T47D (cell line): ENCODE results near the gene VANGL1.

Source experiments
- DNase-seq, 2 experiments: peaks; one replicate each; pipeline versions ENCODE4 v3.0.0 to v3.0.0-alpha.2; 2011 to 2012; ENCODE audit warnings: low read depth in 1 of 2, low spot score in 1 of 2
- JUND ChIP-seq: IDR thresholded peaks from 2 replicates; pipeline ENCODE4 v1.6.1; 2012; ENCODE audit warnings: low read depth
- in situ Hi-C: cut with HindIII; loops from 2 replicates; pipeline ENCODE4 v1.10.0; 2016; ENCODE audit warnings: low sequenced_read_pairs, low pct_unique_long_range_greater_than_20kb

The VANGL1 gene

DNA sequence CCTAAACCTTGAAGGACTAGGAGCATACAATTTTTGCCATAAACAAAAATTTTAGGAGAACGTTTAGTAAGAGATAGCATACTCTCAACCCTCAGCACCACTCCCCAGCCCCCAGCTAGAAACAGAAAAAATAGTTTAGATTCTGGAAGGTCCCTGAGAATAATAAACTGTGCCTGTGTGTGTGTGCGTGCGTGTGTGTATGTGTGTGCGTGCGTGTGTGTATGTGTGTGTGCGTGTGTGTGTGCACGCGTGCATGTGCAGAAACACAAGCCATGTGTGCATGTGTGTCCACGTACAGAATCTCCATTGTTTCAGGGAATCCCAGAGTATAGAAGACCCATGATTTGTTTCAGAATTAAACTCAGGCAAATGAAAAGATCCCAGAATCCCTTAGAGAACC is 64.2 kb downstream of the VANGL1 start:
- in situ Hi-C loops = no loop called here
- no peak for TF ChIP-seq JUND

DNA sequence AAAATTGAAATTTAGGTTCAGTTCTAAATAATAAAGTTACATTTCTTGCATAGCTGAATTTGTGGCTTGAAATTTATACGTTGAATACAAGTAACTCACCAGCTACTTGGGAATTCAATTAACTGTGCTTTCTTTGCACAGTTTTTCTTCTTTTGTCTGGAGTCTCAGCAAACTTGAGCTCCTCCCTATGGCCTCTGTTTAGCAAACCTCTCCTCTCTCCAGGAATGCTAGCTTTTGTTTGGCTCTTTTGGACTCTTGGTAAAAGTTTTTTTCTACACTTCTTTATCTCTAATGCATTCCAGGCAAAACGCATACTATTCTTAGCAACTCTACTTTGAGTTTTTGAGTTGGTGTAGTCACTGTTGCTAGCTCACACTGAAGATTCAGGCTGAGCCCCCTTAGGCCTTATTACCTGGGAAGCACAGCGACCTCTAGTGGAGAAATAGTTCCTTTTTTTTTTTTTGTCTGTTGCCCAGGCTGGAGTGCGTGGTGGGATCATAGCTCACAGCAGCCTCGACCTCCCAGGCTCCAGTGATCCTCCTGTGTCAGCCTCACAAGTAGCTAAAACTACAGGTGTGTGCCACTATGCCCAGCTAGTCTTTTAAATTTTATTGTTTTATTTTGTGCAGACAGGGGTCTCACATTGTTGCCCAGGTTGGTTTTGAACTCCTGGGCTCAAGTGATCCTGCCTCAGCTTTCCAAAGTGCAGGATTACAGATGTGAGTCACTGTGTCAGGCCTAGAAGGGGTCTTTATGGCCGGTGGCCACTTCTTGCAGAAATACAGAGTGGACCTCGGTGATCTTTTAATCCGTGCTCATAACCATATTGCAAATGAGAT is 65.0 kb downstream of the VANGL1 start:
- in situ Hi-C loops = no loop called here
- DNase-seq = peak in 1 of 2 experiments; percentile 55
- TF ChIP-seq JUND = no peak

More for the DNA sequence above, 64.2 kb downstream of the VANGL1 start:
- no peak for DNase-seq

DNA sequence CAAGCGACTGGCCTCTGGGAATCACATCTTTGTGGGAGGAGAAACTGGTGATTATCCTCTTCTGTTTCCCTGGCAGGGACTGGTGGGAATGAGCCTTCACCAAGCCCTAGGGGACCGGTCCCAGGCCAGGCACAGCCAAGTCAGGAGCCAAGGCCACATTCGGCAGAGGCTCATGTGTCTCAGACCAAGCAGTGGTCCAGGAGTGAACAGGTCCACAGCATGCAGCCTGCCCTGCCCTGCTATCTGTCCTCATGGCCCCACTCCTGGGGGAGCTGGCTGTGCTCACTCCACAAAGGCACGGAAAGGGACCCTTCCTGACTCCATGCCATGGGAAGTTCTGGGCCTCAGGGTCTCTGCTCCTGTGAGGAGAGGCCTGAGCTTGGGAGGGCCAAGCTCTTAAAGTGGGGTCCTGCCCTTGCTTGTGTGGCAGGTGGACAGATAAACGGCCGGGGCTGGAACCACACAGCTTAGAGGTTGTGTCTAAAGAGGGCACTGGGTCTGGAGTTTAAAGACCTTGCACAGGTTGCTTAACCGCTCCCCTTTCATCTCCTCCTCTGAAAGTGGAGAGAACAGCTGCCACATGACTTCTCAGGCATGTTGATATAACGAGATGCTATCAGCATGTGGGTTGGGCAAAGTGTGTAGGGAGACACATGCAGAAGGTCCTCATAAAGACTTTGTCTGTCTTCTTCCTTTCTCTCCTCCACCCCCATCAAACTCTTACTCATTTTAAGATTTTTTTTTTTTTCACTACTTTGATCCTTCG is 69.3 kb downstream of the VANGL1 start:
- in situ Hi-C loops = no loop called here
- TF ChIP-seq JUND = no peak
- peak in 1 of 2 experiments; percentile 76 for DNase-seq

DNA sequence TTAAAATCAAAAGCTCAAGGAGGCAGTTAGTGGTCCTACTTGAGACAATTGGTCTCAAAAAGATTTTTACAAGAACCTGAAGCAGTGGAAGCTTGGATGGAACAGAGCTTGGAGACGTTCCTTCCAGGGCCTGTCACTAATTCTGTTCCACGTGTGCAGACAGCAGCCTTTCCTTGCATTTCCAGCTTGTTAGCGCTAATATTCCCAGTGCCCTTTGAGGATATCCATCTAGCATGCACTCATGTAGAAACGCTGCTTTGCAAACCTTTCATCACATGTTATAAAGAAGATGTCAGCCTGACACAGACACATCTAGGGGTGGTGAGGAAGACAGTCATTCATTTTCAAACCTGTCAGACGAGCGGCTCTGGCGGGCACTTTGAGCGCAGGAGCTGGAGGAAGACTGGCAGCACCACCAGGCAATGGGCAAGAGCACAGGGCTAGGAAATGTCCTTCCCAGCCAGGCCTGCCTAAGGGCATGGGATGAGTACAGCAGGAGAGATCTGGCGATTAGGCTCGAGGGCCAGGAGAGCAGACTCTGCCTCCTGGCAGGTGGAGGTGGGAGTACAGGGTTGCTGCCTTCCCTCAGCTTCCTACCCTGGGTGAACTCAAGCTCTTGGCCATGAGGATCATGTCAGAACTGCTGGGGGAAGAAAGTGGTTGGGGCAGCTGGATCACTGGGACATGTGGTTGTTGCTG is 71.3 kb downstream of the VANGL1 start:
- in situ Hi-C loops = no loop called here
- DNase-seq = peak in 1 of 2 experiments; percentile 79
- TF ChIP-seq JUND = no peak

DNA sequence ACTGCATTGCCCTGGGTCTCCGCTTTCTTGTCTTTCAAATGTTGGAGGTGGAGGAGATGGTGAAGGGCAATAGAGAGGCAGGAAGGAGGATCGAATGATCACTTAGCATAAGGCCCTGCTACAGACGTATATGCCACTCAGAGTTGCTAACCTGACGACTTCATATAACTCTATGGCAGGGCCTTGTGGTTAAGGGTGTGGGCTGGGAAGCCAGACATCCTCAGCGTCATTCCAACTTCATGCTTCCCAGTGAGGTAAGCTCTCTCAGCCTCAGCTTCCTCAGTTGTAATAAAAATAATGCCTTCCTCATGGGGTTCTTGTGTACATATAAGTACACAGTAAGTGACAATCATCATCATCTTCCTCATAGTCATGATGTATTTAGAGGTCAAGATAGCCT is 72.1 kb downstream of the VANGL1 start:
- no peak for DNase-seq
- in situ Hi-C loops = no loop called here

DNA sequence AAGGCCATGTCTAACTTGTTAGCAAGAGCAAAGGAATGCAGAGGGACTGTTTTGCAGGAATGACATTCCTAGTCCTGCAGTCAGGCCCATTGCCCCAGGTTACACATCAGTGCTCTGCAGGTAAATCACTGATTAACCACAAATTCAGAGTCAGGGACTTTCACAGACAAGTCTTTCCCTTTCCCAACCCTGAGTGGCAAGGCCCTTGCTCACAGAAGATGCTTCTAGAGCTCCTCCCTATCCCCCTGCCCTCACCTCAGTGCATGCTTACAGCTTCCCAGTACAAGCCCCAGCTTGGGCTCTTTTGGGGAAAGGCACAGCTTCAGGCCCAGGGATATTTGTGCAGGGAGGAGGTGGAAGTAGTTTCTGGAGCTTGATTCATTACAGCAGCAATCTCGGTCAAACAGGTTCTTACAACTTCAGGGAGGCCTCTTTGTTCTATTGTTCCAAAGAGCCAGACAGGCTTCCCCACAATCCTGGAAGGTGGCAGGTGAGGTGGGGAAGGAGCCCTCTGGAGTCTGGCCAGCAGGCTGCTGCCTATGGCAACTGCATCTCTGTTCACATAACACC is 72.9 kb downstream of the VANGL1 start:
- in situ Hi-C loops = no loop called here
- peak; percentile 11 to 93 for DNase-seq
- no peak for TF ChIP-seq JUND

More for the DNA sequence above, 72.1 kb downstream of the VANGL1 start:
- TF ChIP-seq JUND = no peak

DNA sequence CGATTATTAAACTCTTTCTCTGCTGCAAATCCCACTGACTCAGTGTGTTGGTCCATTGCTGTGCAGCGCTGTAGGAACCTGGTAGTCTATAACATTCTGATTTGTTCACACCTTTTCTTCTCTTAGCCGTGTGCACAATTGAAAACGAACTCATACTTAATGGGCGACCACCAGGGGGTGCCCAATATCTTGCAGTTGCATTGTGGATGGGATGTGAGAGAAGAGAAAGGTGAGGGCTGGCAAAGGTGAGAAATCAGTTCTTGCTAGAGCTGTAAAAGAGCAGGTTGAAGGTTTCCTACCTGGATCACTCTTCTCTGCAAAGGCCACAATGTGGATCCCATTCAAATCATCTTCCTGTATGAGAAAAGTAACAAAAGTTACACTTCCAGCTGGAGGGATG is 75.8 kb downstream of the VANGL1 start:
- in situ Hi-C loops = no loop called here
- no peak for TF ChIP-seq JUND
- DNase-seq = peak in 1 of 2 experiments; percentile 58

DNA sequence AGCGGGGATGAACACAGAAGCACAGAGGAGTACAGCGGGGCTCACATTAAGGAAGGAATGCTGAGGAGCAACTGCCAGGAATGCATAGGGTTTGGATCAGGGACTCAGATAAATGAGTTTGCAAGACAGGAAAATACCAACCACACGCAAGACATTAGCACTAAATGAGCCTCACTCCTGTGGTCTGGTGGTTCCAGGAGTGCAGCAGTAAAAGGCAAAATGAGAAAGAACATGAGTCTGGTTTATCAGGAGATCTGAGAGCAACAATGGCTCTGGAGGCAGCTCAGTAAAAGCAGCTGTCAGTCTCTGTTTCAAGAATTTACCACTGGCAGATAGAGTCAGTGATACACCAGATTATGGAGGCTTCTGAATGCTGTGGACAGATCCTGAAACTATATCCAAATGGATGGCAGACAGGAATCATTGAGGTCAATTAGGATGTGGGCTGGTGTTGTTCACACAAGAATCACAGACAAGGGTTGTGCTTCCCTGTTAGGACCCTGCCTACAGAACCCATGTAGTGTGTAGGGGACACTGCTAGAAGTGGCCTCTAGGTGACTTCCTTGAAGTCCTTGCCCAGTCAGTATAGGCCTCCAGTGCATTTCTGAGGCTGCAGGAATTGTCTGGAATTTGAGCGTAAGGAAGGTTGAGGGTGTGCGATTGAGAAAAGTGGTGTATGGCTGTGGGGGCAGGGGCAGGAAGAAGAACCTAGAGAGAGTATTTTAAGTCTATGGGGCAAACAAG is 76.4 kb downstream of the VANGL1 start:
- peak in 1 of 2 experiments; percentile 75 for DNase-seq
- in situ Hi-C loops = no loop called here

DNA sequence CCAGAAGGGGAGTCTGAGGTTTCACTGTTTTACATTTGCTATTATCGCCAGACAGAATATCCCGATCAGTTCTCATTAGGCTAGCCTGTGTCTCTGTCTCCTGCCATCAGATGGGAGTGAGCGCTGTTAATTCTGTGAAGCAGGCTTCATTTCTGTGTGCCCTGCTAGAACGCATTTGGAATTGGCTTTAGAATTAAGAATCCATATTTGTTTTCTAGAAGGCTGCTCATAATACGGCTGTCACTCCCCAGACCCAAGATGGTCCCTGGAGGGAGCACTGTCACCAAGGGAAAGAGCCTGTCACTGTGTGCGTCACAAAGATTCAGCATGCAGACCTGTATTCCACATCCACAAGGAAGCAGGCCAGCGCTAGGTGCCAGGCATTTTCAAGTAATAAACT is 77.5 kb downstream of the VANGL1 start:
- DNase-seq = no peak
- no peak for TF ChIP-seq JUND
- in situ Hi-C loops = no loop called here

More for the DNA sequence above, 76.4 kb downstream of the VANGL1 start:
- no peak for TF ChIP-seq JUND

DNA sequence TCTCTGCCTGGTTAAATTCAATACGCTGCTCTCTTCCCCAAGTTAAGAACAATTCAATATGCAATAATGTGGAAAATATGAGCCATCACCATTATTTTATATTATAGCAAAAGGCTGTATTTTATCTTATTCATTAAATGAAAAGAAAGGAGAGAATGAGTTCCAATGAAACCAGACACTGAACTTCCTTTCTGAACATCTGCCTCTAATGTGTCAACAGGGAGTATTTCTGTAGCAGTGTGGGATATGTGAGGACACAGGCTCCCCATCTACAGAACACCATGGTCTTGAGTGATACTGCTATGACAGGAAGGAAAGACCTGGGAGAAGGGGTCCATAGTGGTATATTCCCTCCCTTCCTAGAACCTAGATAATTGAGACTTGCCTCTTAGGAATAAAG is 80.5 kb downstream of the VANGL1 start:
- DNase-seq = no peak
- no peak for TF ChIP-seq JUND
- in situ Hi-C loops = no loop called here

DNA sequence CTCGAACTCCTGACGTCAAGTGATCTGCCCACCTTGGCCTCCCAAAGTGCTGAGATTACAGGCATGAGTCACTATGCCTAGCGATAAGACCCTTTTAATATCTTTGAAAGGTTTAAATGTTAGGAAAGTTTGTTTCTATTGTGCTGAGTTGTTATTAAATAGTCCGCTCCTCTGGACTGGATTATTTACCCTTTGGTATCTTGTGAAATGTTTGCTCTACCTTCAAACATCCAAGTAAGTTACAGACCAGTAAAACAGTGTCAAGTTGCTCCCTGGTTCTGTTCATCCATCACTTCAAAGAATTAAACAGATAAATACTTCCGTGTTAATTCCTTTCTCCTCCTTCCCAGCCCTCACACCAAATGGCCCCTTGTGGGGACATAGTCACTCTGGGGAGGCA is 82.0 kb downstream of the VANGL1 start:
- in situ Hi-C loops = no loop called here
- DNase-seq = no peak
- no peak for TF ChIP-seq JUND

DNA sequence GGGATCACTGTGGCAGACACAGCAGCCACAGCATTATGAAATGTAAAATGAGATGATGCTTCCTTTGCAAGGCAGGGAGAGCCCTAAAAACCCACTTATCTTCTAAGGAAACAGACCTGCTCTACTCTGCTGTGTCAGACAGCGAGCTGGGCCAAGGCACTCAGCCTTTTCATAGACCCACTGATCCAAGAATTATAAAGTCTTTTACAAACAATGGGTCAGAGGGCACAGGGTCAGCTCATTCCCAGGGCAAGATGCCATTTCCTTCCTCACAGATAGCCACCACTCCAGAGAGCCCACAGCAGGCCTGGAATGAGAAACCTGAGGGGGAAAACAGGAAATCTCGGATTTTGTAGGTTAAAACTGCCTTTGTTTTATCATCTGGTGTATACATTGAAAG is 83.8 kb downstream of the VANGL1 start:
- DNase-seq = no peak
- in situ Hi-C loops = no loop called here
- no peak for TF ChIP-seq JUND
